GM12878 (cell line): ENCODE measurements around the gene MYO3B. TPM values are rescaled to one million over a fixed set of nuclear protein-coding genes. Genes with fewer than 3 reads are reported as not detected.

Experiments
- ATAC-seq: fragments of 200-7000 bp; cut with Tn5 transposase; 3 replicates; pipeline ENCODE4 v1.9.1; 2020; ENCODE audit warnings: mild to moderate bottlenecking, moderate library complexity
- BruUV-seq: library from RNA; stranded (reverse); fragments of 400-500 nt; replicated peaks from 2 replicates; lab custom pipeline; 2021; lab: Mats Ljungman, UMichigan
- CTCF ChIA-PET: fragments of 300-600 bp; sonication (Branson Sonifier 250); formaldehyde crosslinking; extraction: SDS; loops from one replicate; lab custom pipeline; 2021; ENCODE audit warnings: inconsistent platforms; lab: Yijun Ruan, JAX
- POLR2A ChIA-PET: fragments of 350-600 bp; formaldehyde crosslinking; extraction: SDS; loops from one replicate; lab custom pipeline; 2021; ENCODE audit warnings: inconsistent platforms; lab: Charles Lee
- RAD21 ChIA-PET: fragments of 300-600 bp; sonication (Branson Sonifier 250); formaldehyde crosslinking; loops from one replicate; lab custom pipeline; 2023; ENCODE audit warnings: antibody characterized with exemption; ENCODE audit not compliant: unreplicated experiment; lab: Charles Lee
- SMC1A ChIA-PET: fragments of 300-600 bp; sonication (Branson Sonifier 250); formaldehyde crosslinking; loops from one replicate; lab custom pipeline; 2023; ENCODE audit not compliant: unreplicated experiment, uncharacterized antibody; lab: Charles Lee
- DNase-seq: peaks from one replicate; pipeline ENCODE4 v3.0.0-alpha.2; 2011; ENCODE audit warnings: low read depth, low spot score
- FAIRE-seq: peaks from 3 replicates; lab custom pipeline; 2011; peaks lifted over from hg19 to GRCh38; lab: Jason Lieb, UNC
- H2AFZ ChIP-seq: 2 replicates; pipeline ENCODE4 v1.6.0; 2011; ENCODE audit warnings: low read depth, low read length, control low read depth; ENCODE audit not compliant: control insufficient read depth
- H3K27ac ChIP-seq: 2 replicates; pipeline ENCODE4 v1.5.1; 2011; ENCODE audit warnings: control low read depth; ENCODE audit not compliant: control insufficient read depth, insufficient read depth
- H3K27me3 ChIP-seq, 2 experiments: replicated peaks in 1 of 2; 2 replicates each; pipeline versions ENCODE4 v1.6.0 to v1.6.1; 2011; ENCODE audit warnings: low read length in 1 of 2; ENCODE audit not compliant: control insufficient read depth in 2 of 2, insufficient read depth in 2 of 2
- H3K36me3 ChIP-seq, 2 experiments: 2 replicates each; pipeline ENCODE4 v1.5.1; 2011; ENCODE audit warnings: low read length in 1 of 2; ENCODE audit not compliant: control insufficient read depth in 2 of 2, insufficient read depth in 2 of 2
- H3K4me1 ChIP-seq: 2 replicates; pipeline ENCODE4 v1.6.1; 2011; ENCODE audit warnings: mild to moderate bottlenecking, low read length, moderate library complexity, mixed read lengths; ENCODE audit not compliant: control insufficient read depth, insufficient read depth
- H3K4me2 ChIP-seq: 2 replicates; pipeline ENCODE4 v1.6.0; 2011; ENCODE audit warnings: control low read depth; ENCODE audit not compliant: control insufficient read depth, insufficient read depth
- H3K4me3 ChIP-seq: fragments of 200-600 bp; sonication (generic); 2 replicates; pipeline ENCODE4 v1.5.1; 2016
- H3K79me2 ChIP-seq: 2 replicates; pipeline ENCODE4 v1.6.0; 2011; ENCODE audit warnings: low read length; ENCODE audit not compliant: control insufficient read depth, insufficient read depth
- H3K9ac ChIP-seq: 2 replicates; pipeline ENCODE4 v1.8.0; 2011; ENCODE audit warnings: low read length, control low read depth, mixed read lengths; ENCODE audit not compliant: control insufficient read depth, insufficient read depth
- H3K9me3 ChIP-seq: replicated peaks from 3 replicates; pipeline ENCODE4 v1.5.1; 2011; ENCODE audit warnings: mild to moderate bottlenecking, low read length; ENCODE audit not compliant: control insufficient read depth, insufficient read depth
- H4K20me1 ChIP-seq: 2 replicates; pipeline ENCODE4 v1.6.0; 2011; ENCODE audit not compliant: control insufficient read depth, insufficient read depth
- ATF7 ChIP-seq: fragments of 450-650 bp; IDR thresholded peaks from 2 replicates; pipeline ENCODE4 v1.6.1; 2016; ENCODE audit warnings: low read depth, mild to moderate bottlenecking
- BRCA1 ChIP-seq: IDR thresholded peaks from 2 replicates; pipeline ENCODE4 v1.6.1; 2011; ENCODE audit warnings: low read depth, low read length, improper control_type of control experiment
- CHD4 ChIP-seq: fragments of 200-600 bp; sonication (generic); IDR thresholded peaks from 2 replicates; pipeline ENCODE4 v1.6.1; 2016; ENCODE audit warnings: mild to moderate bottlenecking
- EZH2 ChIP-seq: IDR thresholded peaks from 2 replicates; pipeline ENCODE4 v1.6.1; 2012; ENCODE audit warnings: low read depth, mild to moderate bottlenecking, control low read depth, inconsistent platforms, low read length, borderline replicate concordance; ENCODE audit not compliant: control insufficient read depth
- HDAC2 ChIP-seq: fragments of 200-600 bp; sonication (generic); IDR thresholded peaks from 2 replicates; pipeline ENCODE4 v1.6.1; 2017
- HDGF ChIP-seq: fragments of 450-650 bp; IDR thresholded peaks from 2 replicates; pipeline ENCODE4 v1.6.1; 2016; ENCODE audit warnings: antibody characterized with exemption
- NR2C2 ChIP-seq: IDR thresholded peaks from 2 replicates; pipeline ENCODE4 v1.6.1; 2011; ENCODE audit warnings: borderline replicate concordance, low read depth; ENCODE audit not compliant: control insufficient read depth, insufficient read length
- RB1 ChIP-seq: fragments of 450-650 bp; formaldehyde crosslinking; IDR thresholded peaks from 2 replicates; pipeline ENCODE4 v1.6.1; 2017; ENCODE audit warnings: mild to moderate bottlenecking, borderline replicate concordance
- RUNX3 ChIP-seq: IDR thresholded peaks from 2 replicates; pipeline ENCODE4 v1.6.1; 2012; ENCODE audit warnings: low read length, inconsistent platforms
- SREBF2 ChIP-seq: IDR thresholded peaks from 2 replicates; pipeline ENCODE4 v1.6.1; 2012; ENCODE audit warnings: mild to moderate bottlenecking, low read length
- TAF1 ChIP-seq: IDR thresholded peaks from 2 replicates; pipeline ENCODE4 v1.6.1; 2011; ENCODE audit warnings: mild to moderate bottlenecking, low read depth, low read length, borderline replicate concordance
- ZZZ3 ChIP-seq: IDR thresholded peaks from 2 replicates; pipeline ENCODE4 v1.6.1; 2011; ENCODE audit warnings: low read depth; ENCODE audit not compliant: control insufficient read depth, insufficient read length
- in situ Hi-C: fragments of 300-500 bp; cut with MboI; formaldehyde crosslinking; loops from 9 replicates; pipeline ENCODE4 v1.14.3; 2018; ENCODE audit warnings: mixed read lengths
- intact Hi-C: fragments of 100-400 bp; cut with micrococcal nuclease; formaldehyde crosslinking; loops from one replicate; pipeline ENCODE4 v1.14.2; 2022; ENCODE audit not compliant: unreplicated experiment
- polyA plus RNA-seq, 11 experiments: library from polyadenylated mRNA; depleted of rRNA in 4 of 11; unstranded in 6 of 11; stranded (reverse) in 5 of 11; fragments of >200 nt; fragmentation: Nextera tagmentation in 4 of 11; fragmentation: Illumina TruSeq in 1 of 11; extraction: Ambion mirVana in 4 of 11; extraction: Trizol in 1 of 11; gene quantifications; 1 replicate in 1 of 11; 2 replicates in 10 of 11; pipeline versions ENCODE4 v1.2.1 to v1.2.3, GENCODE V29; 2011 to 2016; ENCODE audit warnings: inconsistent platforms in 2 of 11, missing spikeins in 2 of 11, low read depth in 1 of 11
- total RNA-seq, 4 experiments: library from RNA; depleted of rRNA in 3 of 4; stranded (reverse); fragments of >200 nt in 3 of 4; fragmentation: Illumina TruSeq in 1 of 4; extraction: Trizol in 1 of 4; gene quantifications; 2 replicates each; pipeline versions ENCODE4 v1.2.1 to v1.2.3, GENCODE V29; 2013 to 2021
- TF ChIP-seq, protein P1 (sequence below): IDR thresholded peaks from 2 replicates; pipeline ENCODE4 v1.6.1; 2012; ENCODE audit warnings: low read depth, low read length, improper control_type of control experiment
- TF ChIP-seq, protein P2 (sequence below): fragments of 450-650 bp; formaldehyde crosslinking; IDR thresholded peaks from 2 replicates; pipeline ENCODE4 v1.4.0; 2020; ENCODE audit warnings: mild to moderate bottlenecking, moderate library complexity

MYO3B gene
- total and polyA plus RNA-seq, 10 of the 15 experiments (the other 5 are each of a cell fraction or from before 2014, with no cell fraction given), result 1.1 to 7.1 (median 2.1) TPM

DNA sequence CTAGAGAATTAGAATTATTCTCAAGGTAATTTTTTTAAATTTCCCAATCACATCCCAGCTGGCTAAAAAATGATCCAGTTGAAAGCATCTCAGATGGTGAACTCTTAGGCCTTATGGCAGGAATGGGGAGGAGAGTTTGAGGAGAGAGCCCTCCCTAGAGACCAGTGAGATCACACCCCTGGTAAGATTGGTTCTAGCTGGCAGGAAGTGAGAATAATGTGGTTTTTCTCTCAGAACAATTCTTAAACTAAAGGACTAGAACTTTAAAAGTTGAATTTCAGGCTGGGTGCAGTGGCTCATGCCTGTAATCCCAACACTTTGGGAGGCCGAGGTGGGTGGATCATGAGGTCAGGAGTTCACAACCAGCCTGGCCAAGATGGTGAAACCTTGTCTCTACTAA, 120.2 kb downstream of the MYO3B start (continued):
- TF ChIP-seq ATF7, result peak; percentile 46
- TF ChIP-seq NR2C2, result no peak
- TF ChIP-seq RUNX3, result peak; percentile 72

DNA sequence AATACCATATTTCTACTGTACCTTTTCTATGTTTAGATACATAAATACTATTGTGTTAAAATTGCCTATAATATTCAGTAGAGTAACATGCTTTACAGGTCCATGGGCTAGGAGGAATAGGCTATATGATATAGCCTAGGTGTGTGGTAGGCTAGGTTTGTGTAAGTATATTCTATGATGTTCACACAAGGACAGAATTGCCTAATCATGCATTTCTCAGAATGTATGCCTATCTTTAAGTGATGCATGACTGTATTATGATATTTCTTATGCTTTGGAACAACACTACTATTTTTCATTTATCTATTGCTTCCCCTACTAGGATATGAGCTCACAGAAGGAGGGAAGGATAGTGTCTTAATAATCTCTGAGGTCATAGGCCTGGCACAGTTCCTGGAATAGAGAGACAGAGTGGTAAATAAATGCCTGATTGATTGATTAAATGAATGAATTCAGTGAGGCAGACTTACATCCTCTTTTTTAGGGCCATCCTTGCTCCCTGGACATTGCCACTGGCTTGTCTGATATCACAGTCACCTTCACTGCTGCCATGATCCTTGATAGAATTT, 121.0 kb downstream of the MYO3B start:
- TF ChIP-seq TAF1 (no peak), EZH2 (no peak), RB1 (no peak), SREBF2 (no peak), CHD4 (no peak), HDGF (no peak), HDAC2 (no peak), BRCA1 (no peak), ZZZ3 (no peak)
- TF ChIP-seq, protein P1, sequence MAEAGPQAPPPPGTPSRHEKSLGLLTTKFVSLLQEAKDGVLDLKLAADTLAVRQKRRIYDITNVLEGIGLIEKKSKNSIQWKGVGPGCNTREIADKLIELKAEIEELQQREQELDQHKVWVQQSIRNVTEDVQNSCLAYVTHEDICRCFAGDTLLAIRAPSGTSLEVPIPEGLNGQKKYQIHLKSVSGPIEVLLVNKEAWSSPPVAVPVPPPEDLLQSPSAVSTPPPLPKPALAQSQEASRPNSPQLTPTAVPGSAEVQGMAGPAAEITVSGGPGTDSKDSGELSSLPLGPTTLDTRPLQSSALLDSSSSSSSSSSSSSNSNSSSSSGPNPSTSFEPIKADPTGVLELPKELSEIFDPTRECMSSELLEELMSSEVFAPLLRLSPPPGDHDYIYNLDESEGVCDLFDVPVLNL, result no peak
- TF ChIP-seq, protein P2, sequence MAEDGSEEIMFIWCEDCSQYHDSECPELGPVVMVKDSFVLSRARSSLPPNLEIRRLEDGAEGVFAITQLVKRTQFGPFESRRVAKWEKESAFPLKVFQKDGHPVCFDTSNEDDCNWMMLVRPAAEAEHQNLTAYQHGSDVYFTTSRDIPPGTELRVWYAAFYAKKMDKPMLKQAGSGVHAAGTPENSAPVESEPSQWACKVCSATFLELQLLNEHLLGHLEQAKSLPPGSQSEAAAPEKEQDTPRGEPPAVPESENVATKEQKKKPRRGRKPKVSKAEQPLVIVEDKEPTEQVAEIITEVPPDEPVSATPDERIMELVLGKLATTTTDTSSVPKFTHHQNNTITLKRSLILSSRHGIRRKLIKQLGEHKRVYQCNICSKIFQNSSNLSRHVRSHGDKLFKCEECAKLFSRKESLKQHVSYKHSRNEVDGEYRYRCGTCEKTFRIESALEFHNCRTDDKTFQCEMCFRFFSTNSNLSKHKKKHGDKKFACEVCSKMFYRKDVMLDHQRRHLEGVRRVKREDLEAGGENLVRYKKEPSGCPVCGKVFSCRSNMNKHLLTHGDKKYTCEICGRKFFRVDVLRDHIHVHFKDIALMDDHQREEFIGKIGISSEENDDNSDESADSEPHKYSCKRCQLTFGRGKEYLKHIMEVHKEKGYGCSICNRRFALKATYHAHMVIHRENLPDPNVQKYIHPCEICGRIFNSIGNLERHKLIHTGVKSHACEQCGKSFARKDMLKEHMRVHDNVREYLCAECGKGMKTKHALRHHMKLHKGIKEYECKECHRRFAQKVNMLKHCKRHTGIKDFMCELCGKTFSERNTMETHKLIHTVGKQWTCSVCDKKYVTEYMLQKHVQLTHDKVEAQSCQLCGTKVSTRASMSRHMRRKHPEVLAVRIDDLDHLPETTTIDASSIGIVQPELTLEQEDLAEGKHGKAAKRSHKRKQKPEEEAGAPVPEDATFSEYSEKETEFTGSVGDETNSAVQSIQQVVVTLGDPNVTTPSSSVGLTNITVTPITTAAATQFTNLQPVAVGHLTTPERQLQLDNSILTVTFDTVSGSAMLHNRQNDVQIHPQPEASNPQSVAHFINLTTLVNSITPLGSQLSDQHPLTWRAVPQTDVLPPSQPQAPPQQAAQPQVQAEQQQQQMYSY (CRISPR knock-in tag), result no peak
- intact Hi-C loops (no loop called here), in situ Hi-C loops (no loop called here)
- Histone ChIP-seq H2AFZ (no peak overlapping the region), H3K4me2 (no peak overlapping the region), H3K4me3 (no peak overlapping the region), H3K4me1 (no peaks in the 10 kb centered on the region), H3K36me3 (no peaks in the 10 kb centered on the region), H3K9me3 (no peaks in the 10 kb centered on the region; the same call in 2 of the 3 replicates), H3K79me2 (no peaks in the 10 kb centered on the region), H3K9ac (no peak overlapping the region), H4K20me1 (no peaks in the 10 kb centered on the region), H3K27me3 (no peaks in the 10 kb centered on the region), H3K27ac (no peak overlapping the region)
- RAD21 ChIA-PET, result interaction anchor here (0.6 to 3.1 kb wide), 2 partner anchors 25 to 122 kb away, joined by 3 to 8 read pairs; no protein-coding TSS in a partner anchor
- FAIRE-seq (no peak), DNase-seq (no peak), ATAC-seq (no peak; the same call in 2 of the 3 replicates)
- CTCF ChIA-PET, result interaction anchor here (1.1 kb wide), 1 partner anchor 9 kb away, joined by 5 read pairs; no protein-coding TSS in a partner anchor
- POLR2A ChIA-PET, result no interaction called here
- SMC1A ChIA-PET, result interaction anchor here (0.7 to 2.7 kb wide), 6 partner anchors 20 to 121 kb away, joined by 3 to 8 read pairs (median 4); partner anchors contain the start of gene MYO3B
- BruUV-seq, result no TSS peak
